ENCODE data around the gene PRDX2.
"Not testable (repeated sequence)": the region's sequence is repeated elsewhere in the genome, so short reads cannot be mapped to it uniquely, and the experiment has no call there.

Gene PRDX2

GRCh38 chr19:12801466-12802266, at the start of gene PRDX2, which contains the start of gene THSD8:
TSS of gene PRDX2 (minus strand) at chr19:12801800. CDS start at chr19:12801261, 539 bp downstream.
TSS of gene THSD8 (plus strand) at chr19:12802069. CDS start at chr19:12802072, 3 bp downstream.
- peak within 1 kb of the TSS; percentile 85 for H3K27ac ChIP-seq
- TF ChIP-seq CTCF (IDR thresholded peaks at IDR 0.05) (no peak), ZFX (IDR thresholded peaks at IDR 0.05; ENCODE audit: borderline replicate concordance) (no peak)

- no peak overlapping the region for H3K27ac ChIP-seq
- TF ChIP-seq CTCF (IDR thresholded peaks at IDR 0.05) (peak; percentile 98), ZFX (IDR thresholded peaks at IDR 0.05; ENCODE audit: borderline replicate concordance) (no peak)
Measured at GRCh38 chr19:12847159-12848139, 45.8 kb upstream of the PRDX2 start.

- H3K27ac ChIP-seq, result not testable (repeated sequence)
Measured at GRCh38 chr19:12846613-12847012, 45.0 kb upstream of the PRDX2 start.

GRCh38 chr19:12843999-12844732, 42.6 kb upstream of the PRDX2 start:
- H3K27ac ChIP-seq, result no peak overlapping the region
- TF ChIP-seq CTCF (IDR thresholded peaks at IDR 0.05) (no peak), ZFX (IDR thresholded peaks at IDR 0.05; ENCODE audit: borderline replicate concordance) (no peak)

GRCh38 chr19:12843328-12843727, 41.7 kb upstream of the PRDX2 start:
- TF ChIP-seq CTCF (IDR thresholded peaks at IDR 0.05) (no peak), ZFX (IDR thresholded peaks at IDR 0.05; ENCODE audit: borderline replicate concordance) (no peak)
- H3K27ac ChIP-seq, result no peak overlapping the region

- H3K27ac ChIP-seq, result no peak overlapping the region
- TF ChIP-seq CTCF (IDR thresholded peaks at IDR 0.05) (no peak), ZFX (IDR thresholded peaks at IDR 0.05; ENCODE audit: borderline replicate concordance) (no peak)
Measured at GRCh38 chr19:12842511-12842910, 40.9 kb upstream of the PRDX2 start.

- peak overlapping the region; percentile 62 for H3K27ac ChIP-seq
Measured at GRCh38 chr19:12841094-12841493, 39.5 kb upstream of the PRDX2 start.

More at GRCh38 chr19:12841094-12841493, 39.5 kb upstream of the PRDX2 start:
- TF ChIP-seq ZFX (IDR thresholded peaks at IDR 0.05; ENCODE audit: borderline replicate concordance) (no peak), CTCF (IDR thresholded peaks at IDR 0.05) (no peak)
